ENCODE results near the gene SCAMP5. TPM values are rescaled to one million over a fixed set of nuclear protein-coding genes. Genes with fewer than 3 reads are reported as not detected.
A peak's percentile ranks its signal among the peaks of the same experiment; 100 is the strongest.

Gene SCAMP5
- total RNA-seq, 1 experiment from 2014 or later = 0.69 TPM

GRCh38 chr15:75019916-75020315, 24.6 kb downstream of the SCAMP5 start:
- no peak for DNase-seq (ENCODE audit: extremely low read depth, low read depth)

GRCh38 chr15:75021341-75021740, 26.0 kb downstream of the SCAMP5 start:
- no peak for DNase-seq (ENCODE audit: extremely low read depth, low read depth)

GRCh38 chr15:75022783-75023180, 27.4 kb downstream of the SCAMP5 start:
- DNase-seq (ENCODE audit: extremely low read depth, low read depth) = no peak

- DNase-seq (ENCODE audit: extremely low read depth, low read depth) = peak; percentile 96
These were observed 28.0 kb downstream of the SCAMP5 start, which contains the start of gene PPCDC for GRCh38 chr15:75023181-75023871. Gene PPCDC, plus strand, starts transcription at chr15:75023590. Its CDS starts 4,729 bp downstream, at chr15:75028319.

- no peak for DNase-seq (ENCODE audit: extremely low read depth, low read depth)
These were observed 28.7 kb downstream of the SCAMP5 start for GRCh38 chr15:75023872-75024636.

- DNase-seq (ENCODE audit: extremely low read depth, low read depth) = no peak
These were observed 29.7 kb downstream of the SCAMP5 start for GRCh38 chr15:75025107-75025506.

- no peak for DNase-seq (ENCODE audit: extremely low read depth, low read depth)
These were observed 30.3 kb downstream of the SCAMP5 start for GRCh38 chr15:75025548-75026260.

GRCh38 chr15:75027551-75027950, 32.2 kb downstream of the SCAMP5 start:
- no peak for DNase-seq (ENCODE audit: extremely low read depth, low read depth)

- no peak for DNase-seq (ENCODE audit: extremely low read depth, low read depth)
These were observed 33.6 kb downstream of the SCAMP5 start for GRCh38 chr15:75028991-75029377.

GRCh38 chr15:75029378-75030022, 34.1 kb downstream of the SCAMP5 start:
- DNase-seq (ENCODE audit: extremely low read depth, low read depth) = peak; percentile 80

GRCh38 chr15:75030023-75030413, 34.7 kb downstream of the SCAMP5 start:
- DNase-seq (ENCODE audit: extremely low read depth, low read depth) = no peak

GRCh38 chr15:75030424-75030823, 35.1 kb downstream of the SCAMP5 start:
- no peak for DNase-seq (ENCODE audit: extremely low read depth, low read depth)

GRCh38 chr15:75031848-75032247, 36.5 kb downstream of the SCAMP5 start:
- DNase-seq (ENCODE audit: extremely low read depth, low read depth) = no peak

- no peak for DNase-seq (ENCODE audit: extremely low read depth, low read depth)
These were observed 37.0 kb downstream of the SCAMP5 start for GRCh38 chr15:75032395-75032794.

GRCh38 chr15:75033809-75034208, 38.4 kb downstream of the SCAMP5 start:
- DNase-seq (ENCODE audit: extremely low read depth, low read depth) = no peak

- no peak for DNase-seq (ENCODE audit: extremely low read depth, low read depth)
These were observed 39.3 kb downstream of the SCAMP5 start for GRCh38 chr15:75034615-75035014.

GRCh38 chr15:75036212-75036616, 40.9 kb downstream of the SCAMP5 start:
- DNase-seq (ENCODE audit: extremely low read depth, low read depth) = no peak

- DNase-seq (ENCODE audit: extremely low read depth, low read depth) = no peak
These were observed 42.3 kb downstream of the SCAMP5 start for GRCh38 chr15:75037685-75038084.

- no peak for DNase-seq (ENCODE audit: extremely low read depth, low read depth)
These were observed 42.9 kb downstream of the SCAMP5 start for GRCh38 chr15:75038231-75038630.

GRCh38 chr15:75042730-75043508, 47.6 kb downstream of the SCAMP5 start:
- DNase-seq (ENCODE audit: extremely low read depth, low read depth) = peak; percentile 26

Data from NCI-H460 (cell line).